K562 treated with DMSO at 1 percent for 48 hours (cell line): ENCODE data around the gene BCL11A. TPM values are rescaled to one million over a fixed set of nuclear protein-coding genes. Genes with fewer than 3 reads are reported as not detected.

Source experiments
- total RNA-seq: library from RNA; unstranded; fragments of 300-600 nt; gene quantifications from 2 replicates; pipeline ENCODE4 v1.2.3, GENCODE V29; 2022; ENCODE audit warnings: low replicate concordance; ENCODE audit errors: extremely low read depth

Gene BCL11A
- not detected in 2 replicates for total RNA-seq

GRCh38 chr2:60553495-60554073, at the start of gene BCL11A:
TSS of gene BCL11A (minus strand) at chr2:60553654. CDS start at chr2:60553270, 384 bp downstream.

Other genes starting within 250 kb of the BCL11A start
- gene PAPOLG, start 202.6 kb upstream of the BCL11A start, total RNA-seq = not detected in 2 replicates